ENCODE results near the gene NABP1. TPM values are rescaled to one million over a fixed set of nuclear protein-coding genes. Genes with fewer than 3 reads are reported as not detected.

NABP1 gene
- total RNA-seq, 1 experiment from 2014 or later = 50.3 TPM

- no peak for DNase-seq (ENCODE audit: low read depth)
Measured at GRCh38 chr2:191649519-191649918, 28.4 kb upstream of the NABP1 start.

- DNase-seq (ENCODE audit: low read depth) = no peak
Measured at GRCh38 chr2:191650896-191651773, 26.8 kb upstream of the NABP1 start.

- DNase-seq (ENCODE audit: low read depth) = no peak
Measured at GRCh38 chr2:191653667-191654391, 24.1 kb upstream of the NABP1 start.

- peak; percentile 83 for DNase-seq (ENCODE audit: low read depth)
Measured at GRCh38 chr2:191656391-191656790, 21.5 kb upstream of the NABP1 start.

GRCh38 chr2:191656792-191657191 lies 21.1 kb upstream of the NABP1 start:
- no peak for DNase-seq (ENCODE audit: low read depth)

- DNase-seq (ENCODE audit: low read depth) = peak; percentile 38
Measured at GRCh38 chr2:191657977-191658376, 20.0 kb upstream of the NABP1 start.

- DNase-seq (ENCODE audit: low read depth) = no peak
Measured at GRCh38 chr2:191659198-191659597, 18.7 kb upstream of the NABP1 start.

GRCh38 chr2:191660575-191660974 lies 17.4 kb upstream of the NABP1 start:
- no peak for DNase-seq (ENCODE audit: low read depth)

- DNase-seq (ENCODE audit: low read depth) = no peak
Measured at GRCh38 chr2:191661097-191661924, 16.6 kb upstream of the NABP1 start.

- peak; percentile 83 for DNase-seq (ENCODE audit: low read depth)
Measured at GRCh38 chr2:191664823-191665677, 12.9 kb upstream of the NABP1 start.

GRCh38 chr2:191666226-191666625 lies 11.7 kb upstream of the NABP1 start:
- DNase-seq (ENCODE audit: low read depth) = peak; percentile 54

GRCh38 chr2:191666732-191667131 lies 11.2 kb upstream of the NABP1 start:
- DNase-seq (ENCODE audit: low read depth) = no peak

- no peak for DNase-seq (ENCODE audit: low read depth)
Measured at GRCh38 chr2:191670076-191670475, 7.9 kb upstream of the NABP1 start.

GRCh38 chr2:191670787-191671186 lies 7.1 kb upstream of the NABP1 start:
- no peak for DNase-seq (ENCODE audit: low read depth)

GRCh38 chr2:191675807-191676721 lies 1.9 kb upstream of the NABP1 start:
- DNase-seq (ENCODE audit: low read depth) = no peak

- peak; percentile 74 for DNase-seq (ENCODE audit: low read depth)
Measured at GRCh38 chr2:191676790-191677645, 918 bp upstream of the NABP1 start.

- DNase-seq (ENCODE audit: low read depth) = peak; percentile 38
Measured at GRCh38 chr2:191678437-191679100, 633 bp downstream of the NABP1 start.
